Fibroblast of gingiva (primary cell): ENCODE results near the gene GEMIN4.
A peak's percentile ranks its signal among the peaks of the same experiment; 100 is the strongest.
"Not testable (repeated sequence)": the region's sequence is repeated elsewhere in the genome, so short reads cannot be mapped to it uniquely, and the experiment has no call there.

Experiments used
- DNase-seq: peaks from one replicate; pipeline ENCODE4 v3.0.0-alpha.2; 2011; ENCODE audit warnings: low read depth

Gene GEMIN4

DNA sequence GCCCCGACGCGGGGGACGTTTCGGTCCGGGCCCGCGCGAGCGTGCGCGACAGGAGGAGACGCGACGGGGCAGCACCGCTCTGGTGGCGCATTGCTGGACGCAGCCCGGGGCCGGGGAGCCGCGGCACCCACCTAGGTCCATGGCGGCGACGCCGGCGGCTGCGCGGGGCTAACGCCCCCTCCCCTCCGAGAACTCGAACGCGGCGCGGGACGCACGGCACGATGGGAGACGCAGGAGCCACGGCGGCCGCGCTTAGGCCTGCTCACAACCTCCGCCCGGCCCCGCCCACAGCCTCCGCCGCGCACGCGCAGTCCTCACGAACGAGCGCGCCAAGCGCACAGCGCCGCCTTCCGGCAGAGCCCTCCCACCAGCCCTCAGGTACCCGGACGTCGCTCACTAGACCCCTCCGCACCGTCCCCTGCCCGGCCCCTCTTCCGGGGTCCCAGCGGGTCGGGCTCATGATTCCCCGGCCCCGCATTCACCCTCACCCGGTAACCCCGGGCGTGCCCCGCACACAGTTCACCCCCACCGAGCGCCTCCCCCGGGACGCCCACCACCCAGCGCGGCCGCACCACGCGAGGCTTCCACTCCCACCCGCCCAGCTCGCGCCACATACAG, at the start of gene GEMIN4:
GEMIN4 (minus strand) TSS at position 263 of the 618 bp plus-strand sequence; CDS start at position 141, 122 bp downstream.
- DNase-seq, result peak; percentile 79

DNA sequence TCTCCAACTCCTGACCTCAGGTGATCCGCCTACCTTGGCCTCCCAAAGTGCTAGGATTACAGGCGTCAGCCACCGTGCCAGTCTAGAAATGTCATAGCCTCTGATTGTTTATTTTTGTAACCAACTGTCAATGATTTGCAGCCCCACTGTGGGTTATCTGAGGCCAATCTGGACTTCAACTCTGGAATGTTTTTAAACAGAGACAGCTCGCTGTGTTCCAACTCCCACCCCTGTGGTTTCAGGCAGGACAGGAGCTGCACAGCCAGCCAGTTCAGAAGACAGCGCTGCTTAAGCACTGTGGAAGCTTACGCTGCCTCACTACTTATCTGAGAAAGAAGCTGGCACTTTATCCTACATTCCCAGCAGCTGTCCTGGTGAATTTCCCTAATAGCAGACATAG, 49.6 kb upstream of the GEMIN4 start:
- DNase-seq, result peak; percentile 18

DNA sequence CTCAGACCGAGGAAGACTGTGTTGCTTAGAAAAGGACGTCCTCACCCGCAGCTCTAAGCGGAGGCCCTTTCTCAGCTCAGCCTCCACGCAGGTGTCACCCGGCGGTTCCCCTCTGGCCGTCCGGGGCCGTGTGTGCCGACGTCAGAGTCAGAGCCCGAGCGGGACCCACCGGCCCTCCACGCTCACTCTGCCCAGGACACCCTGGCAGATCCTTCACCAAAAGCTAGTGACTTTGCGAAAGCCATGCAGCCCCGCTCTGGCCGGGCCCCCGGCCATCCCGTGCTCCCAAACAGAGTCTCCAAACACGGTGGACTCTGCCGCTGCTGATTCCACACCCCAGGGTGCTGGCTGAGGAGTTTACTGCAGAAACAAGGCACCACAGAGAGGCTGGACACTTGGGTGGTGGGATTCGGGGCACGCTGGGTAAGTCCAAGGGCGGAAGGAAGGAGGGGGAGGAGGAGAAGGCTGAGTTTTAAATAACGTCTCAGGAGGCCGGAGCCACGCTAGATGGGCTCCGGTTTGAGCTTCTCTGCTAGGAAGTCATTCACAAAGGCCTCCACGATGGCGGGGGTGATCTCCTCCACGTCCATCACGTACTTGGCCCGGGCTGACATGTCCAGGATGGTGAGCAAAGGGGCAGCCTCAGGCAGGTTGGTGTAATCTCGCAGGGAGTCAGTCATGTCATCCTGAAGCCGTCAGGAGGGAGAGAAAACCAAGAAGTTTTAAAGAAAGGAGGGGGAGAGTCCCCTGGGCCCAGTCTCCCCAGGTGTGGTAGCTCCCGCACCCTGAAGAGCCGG, 48.6 kb upstream of the GEMIN4 start:
- DNase-seq, result no peak

DNA sequence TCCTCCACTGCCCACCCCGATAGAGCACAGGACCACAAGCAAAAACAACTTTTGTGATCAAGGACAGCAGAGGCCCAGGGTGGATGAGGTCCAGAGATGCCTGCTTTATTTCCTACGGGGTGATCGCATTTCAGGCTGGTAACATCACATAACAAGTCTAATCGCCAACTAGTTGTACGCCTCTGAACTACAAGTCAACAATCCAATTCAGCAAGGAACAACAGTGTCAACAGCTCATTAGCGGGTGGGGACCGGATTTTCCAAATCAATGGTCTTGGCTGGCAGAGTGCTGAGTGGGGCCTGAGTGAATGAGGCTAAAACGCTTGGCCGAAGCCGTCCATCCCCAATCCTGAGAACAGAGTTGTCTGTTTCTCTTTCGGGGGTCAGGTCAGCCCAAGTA, 47.2 kb upstream of the GEMIN4 start:
- DNase-seq, result no peak

DNA sequence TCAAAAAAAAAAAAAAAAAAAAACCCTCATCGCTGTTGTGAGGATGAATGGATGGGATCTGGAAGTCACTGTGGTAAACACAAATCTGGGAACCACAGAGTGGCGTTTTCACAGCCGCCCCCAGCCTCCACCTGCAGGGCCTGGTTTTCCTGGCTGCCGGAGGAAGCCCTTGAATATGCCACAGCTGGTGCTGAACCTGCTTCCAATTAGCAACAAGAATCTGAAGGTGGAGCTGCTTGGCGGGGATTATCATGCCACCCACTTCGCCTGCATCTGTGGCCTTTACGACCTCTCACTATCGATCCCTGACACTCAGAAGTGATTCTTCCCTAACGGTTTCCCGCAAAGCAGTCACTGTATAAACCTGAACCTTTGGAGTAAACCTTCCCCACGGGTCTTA, 46.2 kb upstream of the GEMIN4 start:
- no peak for DNase-seq

DNA sequence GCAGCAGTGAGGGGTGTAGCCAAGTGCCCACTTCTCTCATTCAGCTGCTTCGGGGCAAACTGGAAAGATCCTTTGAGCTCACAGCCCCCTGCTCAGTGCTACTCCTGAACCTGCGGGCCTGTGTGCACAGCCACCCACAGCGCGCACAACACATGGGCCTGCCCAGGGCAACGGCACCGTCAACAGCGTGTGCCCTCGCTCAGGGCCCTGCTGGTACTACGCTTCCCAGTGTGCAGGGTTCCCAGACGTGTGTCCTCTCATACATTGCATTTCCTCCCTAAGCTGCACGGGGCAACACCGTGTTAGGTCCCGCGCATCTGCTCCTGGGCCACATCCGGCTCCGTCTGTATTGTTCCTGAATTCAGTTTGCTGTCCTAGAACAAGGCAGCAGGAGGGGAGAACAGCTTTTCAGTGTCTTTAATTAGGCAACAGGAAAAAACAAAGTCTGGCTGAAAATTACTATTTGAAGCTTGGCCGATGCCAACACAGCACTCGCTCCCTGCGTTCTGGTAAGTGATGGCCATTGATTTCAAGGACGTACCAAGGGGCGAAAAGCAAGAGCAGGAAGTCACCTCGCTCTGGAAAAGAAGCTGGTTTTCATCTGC, 45.3 kb upstream of the GEMIN4 start:
- no peak for DNase-seq

DNA sequence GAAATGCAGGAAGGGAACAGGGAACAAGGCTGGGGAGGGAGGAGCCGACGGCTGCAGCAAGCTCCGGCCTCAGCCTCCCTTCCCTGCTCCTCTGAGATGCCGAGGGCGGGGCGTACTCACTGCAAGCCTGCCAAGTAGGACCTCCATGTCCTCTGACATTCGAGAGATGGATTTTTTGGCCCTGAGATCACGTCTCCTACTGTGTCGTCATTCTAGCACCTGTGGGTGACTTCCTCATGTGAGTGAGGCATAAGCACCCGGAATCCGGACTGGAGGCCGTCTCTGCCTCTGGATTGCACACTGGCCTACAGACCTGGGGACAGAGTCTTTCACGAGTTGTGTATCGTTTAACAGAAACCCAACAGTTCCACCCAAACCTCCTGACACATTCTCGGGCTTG, 44.5 kb upstream of the GEMIN4 start:
- no peak for DNase-seq

DNA sequence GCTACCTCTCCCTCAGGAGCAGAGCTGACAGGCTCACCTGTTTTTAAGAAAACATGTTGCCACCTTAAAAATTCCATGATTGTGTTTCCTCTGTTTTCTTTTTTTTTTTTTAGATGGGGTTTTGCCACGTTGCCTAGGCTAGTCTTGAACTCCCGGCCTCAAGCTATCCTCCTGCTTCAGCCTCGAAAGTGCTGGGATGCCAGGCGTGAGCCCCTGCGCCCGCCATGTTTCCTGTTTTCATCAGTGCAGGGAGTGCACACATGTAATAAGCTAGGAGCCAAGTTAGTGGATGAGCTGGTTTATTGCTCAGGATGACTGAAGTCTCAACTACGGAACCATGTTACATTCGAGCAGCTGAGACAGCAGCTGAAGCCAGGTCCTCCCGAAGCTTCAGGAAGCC, 43.7 kb upstream of the GEMIN4 start:
- DNase-seq, result no peak

DNA sequence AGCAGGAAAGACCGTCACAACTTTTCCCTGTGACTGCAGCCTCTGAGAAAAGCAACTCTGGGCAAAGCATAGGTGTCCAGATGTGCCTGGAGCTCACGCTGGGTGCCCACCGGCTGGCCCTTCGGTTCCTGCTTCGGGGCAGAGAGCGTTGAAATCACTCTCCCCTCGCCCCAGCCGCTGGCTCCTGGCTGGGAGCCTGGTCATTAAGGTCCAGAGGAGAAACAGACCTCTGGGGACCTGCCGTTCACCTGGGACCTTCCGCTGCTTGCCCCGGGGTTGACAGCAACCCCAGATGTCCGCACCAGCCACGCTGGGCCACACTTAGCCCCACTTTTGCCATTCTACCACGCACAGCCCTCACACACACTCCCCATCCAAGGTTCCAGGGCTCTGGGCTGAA, 43.2 kb upstream of the GEMIN4 start:
- DNase-seq, result no peak

DNA sequence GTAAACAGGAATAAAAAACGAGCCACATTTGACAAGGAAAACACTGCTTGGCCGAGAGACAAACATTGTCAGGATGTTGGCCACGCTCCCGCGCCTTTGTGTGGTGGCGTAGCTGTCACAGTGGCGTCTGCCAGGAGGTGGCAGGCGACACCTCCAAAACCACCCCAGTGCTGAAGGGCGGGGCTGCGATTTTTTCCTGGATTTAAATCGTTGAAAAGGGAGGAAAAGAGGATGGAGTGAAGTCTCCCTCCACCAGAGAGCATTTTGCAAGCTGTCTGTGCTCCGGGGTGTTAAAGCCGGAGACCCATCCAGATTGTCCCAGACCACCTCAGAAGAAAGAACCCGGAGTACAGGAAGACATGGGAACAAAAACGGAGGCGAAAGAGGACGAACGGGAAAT, 42.8 kb upstream of the GEMIN4 start:
- peak; percentile 79 for DNase-seq

DNA sequence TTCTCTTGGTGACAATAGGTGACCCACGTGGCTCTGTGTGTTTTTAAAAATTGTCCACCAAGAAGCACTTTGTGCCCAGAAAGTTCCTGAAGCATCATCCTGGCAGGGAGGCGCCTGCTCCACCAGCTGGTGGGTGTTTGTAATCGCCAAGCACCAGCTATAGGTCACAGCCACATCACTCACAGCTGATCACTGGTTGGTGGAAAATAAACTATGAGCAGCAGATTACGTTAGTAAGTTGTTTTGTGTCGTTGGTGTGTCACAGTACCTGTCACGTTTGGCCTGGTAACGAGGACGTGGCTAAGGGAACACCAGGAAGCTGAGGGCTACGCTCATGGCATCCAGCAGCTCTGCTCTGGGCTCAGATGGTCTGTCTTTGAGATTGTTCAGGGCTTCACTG, 40.2 kb upstream of the GEMIN4 start:
- no peak for DNase-seq

DNA sequence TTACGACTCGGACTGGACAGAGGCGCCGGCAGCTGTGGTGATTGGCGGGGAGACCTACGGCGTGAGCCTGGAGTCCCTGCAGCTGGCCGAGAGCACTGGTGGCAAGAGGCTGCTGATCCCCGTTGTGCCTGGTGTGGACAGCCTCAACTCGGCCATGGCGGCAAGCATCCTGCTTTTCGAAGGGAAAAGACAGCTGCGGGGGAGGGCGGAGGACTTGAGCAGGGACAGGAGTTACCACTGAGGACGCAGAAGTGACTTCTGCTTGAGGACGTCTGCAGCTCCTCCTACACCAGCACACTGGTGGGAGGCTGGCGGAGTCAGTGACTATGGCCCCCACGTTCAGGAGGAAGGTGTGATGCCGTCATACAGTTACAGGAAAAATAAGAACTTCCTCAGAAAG, 39.8 kb upstream of the GEMIN4 start:
- DNase-seq, result no peak

DNA sequence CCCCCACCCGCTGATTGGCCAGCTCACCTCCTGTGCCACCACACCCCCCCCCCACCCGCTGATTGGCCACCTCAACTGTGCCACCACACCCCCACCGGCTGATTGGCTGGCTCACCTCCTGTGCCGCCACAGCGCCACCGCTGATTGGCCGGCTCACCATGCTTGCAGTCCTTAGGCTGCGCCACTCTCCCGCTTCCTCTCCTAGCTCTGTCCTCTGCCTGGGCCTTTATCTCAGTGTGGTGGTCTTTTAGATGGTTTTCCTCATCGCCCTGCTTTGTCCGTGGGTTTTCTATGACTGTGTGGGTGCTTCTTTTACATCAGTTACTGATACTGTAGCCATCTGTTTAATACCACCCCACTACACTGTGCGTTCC, 38.8 kb upstream of the GEMIN4 start:
- DNase-seq, result peak; percentile 22

DNA sequence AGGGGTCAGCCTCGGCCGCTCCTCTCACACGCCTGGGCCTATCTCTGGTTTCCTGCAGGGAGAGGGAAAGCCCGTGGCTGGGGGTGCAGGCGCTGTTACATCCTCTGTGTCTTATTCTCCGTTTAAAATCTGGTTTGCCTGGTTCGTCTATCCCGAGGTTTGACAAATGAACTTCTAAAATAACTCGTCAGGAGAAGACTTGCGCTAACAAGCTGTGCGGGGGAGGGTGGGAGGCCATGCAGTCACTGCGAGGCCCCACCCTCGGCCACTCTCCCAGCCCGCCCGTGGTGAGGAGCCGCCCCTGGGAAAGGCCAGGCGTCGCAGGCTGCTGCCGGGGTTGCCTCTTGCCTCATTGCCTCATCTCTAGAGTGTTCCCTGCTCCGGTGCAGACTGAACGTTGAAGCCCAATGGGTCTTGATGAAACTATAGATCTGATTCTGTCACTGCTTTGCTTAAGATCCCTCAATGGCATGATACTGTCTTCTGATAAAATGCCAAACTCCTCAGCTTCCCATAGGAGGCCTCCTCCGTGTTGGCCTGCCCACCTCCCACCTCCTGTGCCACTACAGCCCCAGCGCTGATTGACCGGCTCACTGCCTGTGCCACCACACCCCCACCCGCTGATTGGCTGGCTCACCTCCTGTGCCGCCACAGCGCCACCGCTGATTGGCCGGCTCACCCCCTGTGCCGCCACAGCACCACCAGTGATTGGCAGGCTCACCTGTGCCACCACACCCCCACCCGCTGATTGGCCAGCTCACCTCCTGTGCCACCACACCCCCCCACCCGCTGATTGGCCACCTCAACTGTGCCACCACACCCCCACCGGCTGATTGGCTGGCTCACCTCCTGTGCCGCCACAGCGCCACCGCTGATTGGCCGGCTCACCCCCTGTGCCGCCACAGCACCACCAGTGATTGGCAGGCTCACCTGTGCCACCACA, 38.1 kb upstream of the GEMIN4 start:
- DNase-seq, result peak; percentile 64

DNA sequence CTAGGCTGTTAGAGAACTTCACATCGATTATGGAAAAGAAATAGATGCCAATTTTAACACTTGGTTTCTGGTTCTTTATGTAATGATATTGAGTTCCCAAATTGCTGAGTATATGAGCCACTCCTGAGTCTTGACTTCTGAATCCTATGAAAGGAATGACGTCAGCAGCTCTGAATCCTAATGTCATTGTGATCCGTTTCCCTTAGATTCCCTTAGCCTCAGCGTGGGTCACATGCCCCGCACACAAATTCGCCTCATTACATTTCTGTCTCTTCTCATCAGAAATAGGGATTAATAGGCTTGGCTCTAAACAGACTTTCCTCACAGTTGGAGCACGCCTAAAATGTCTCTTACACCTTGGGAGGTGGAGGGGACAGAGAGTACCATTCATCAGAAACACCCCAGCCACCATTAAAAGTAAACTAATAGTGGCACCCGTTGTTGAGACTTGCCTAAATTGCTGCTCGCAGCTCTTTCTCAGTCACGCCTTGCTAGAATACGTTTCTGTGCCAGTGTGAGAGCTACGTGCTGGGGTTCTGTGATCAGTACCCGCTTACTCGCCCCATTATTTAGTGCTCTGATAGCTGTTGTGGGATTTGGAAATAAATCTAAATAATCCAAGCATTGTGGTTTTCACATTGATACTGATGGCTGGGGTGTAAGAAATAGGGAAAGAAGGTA, 37.2 kb upstream of the GEMIN4 start:
- DNase-seq, result no peak

DNA sequence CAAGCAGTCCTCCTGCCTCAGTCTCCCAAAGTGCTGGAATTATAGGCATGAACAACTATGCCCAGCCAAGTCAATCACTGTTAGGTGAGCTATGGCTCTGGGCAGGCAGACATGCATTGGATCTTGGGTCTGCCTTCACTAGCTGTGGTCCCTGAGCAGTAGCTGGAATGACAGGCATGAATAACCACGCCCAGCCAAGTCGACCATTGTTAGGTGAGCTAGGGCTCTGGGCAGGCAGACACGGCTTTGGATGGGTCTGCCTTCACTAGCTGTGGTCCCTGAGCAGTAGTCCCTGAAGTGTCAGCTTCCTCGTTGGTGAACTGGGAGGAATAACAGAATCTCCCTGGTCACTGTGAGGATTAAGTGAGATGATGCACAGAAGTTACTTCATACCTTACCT, 36.5 kb upstream of the GEMIN4 start:
- no peak for DNase-seq

DNA sequence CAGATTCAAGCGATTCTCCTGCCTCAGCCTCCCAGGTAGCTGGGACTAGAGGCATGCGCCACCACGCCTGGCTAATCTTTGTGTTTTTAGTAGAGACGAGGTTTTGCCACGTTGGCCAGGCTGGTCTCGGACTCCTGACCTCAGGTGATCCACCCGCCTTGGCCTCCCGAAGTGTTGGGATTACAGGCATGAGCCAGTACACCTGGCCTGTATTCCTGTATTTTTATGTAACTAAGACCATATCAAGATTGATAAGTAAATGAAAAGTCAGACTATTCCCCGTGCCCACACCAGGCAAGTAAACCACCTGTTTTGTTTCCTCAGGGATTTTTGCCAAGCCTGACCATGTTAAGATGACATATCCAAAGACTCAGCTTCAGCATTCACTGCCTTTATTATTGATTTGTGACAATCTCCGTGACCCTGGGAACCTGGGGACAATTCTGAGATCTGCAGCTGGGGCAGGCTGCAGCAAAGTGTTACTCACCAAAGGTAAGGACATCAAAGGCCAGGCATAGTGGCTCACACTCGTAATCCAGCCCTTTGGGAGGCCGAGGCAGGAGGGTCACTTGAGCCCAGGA, 35.7 kb upstream of the GEMIN4 start:
- DNase-seq, result no peak

DNA sequence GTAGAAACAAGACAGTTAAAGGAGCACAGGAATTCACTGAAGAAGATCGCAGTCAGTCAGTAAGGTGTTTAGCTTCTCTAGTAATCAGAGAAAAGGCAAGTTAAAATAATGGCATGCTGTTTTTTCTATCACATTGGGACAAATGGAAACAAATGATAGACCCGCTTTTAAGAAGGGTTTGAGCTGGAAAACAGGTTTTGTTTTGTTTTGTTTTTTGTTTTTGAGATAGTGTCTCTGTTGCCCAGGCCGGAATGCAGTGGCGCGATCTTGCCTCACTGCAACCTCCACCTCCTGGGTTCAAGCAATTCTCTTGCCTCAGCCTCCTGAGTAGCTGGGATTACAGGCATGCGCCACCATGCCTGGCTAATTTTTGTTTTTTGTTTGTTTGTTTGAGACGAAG, 33.8 kb upstream of the GEMIN4 start:
- not testable (repeated sequence) for DNase-seq

DNA sequence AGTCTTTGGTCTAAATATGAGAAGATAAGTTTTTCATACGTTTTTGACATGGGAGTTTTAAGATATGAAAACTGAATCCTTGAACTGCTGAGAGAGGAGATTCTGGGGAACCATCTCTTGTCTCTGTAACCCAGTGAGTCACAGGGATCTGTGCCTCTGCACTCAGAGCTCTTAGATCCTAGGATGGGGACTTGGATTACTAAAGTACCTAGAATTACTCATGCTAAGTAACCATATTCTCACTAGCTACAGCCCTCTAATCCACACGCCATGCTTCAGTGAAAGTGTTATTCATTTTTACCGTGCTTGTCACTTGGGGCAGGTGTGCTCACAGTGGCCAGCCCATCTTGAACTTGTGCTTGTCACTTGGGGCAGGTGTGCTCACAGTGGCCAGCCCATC, 32.1 kb upstream of the GEMIN4 start:
- DNase-seq, result no peak

DNA sequence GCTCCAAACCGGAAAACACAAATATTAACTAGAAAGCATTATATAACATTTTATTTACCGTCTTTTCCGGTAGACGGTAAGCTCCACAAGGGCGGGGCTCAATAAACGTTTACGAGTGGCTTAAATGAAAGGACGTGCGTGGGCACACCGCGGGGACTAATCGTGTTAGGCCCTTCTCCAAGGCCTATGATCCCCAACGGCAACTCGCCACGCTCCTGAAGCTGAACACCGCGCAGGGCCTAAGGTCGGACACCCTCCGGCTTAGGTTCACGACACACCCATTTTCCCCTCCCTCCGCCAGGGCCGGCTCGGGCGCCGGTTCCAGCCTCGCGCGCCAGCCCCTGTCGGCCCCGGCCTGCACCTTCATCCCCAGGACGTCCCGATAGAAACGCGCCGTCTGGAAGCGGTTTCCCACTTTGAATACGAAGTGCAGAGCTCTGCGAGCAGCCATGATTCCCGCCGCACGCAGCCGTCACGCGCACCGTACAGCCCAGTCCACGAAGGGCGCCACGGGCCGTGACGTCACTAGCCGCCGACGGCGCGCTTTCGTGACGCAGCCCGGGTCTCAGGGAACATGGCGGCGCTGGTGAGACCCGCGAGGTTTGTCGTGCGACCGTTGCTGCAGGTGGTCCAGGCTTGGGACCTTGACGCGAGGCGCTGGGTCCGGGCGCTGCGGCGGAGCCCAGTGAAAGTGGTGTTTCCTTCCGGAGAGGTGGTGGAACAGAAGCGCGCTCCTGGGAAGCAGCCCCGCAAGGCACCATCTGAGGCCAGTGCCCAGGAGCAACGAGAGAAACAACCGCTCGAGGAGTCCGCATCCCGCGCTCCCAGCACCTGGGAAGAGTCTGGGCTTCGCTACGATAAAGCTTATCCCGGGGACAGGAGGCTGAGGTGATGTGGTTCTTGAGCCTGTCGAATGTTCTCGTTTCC, 30.0 kb upstream of the GEMIN4 start, which contains the start of the genes GLOD4 and MRM3:
GLOD4 (minus strand) TSS at position 476 of the 927 bp plus-strand sequence; CDS start at position 451, 25 bp downstream.
MRM3 (plus strand) TSS at position 549 of the 927 bp plus-strand sequence; CDS start at position 575, 26 bp downstream.
- peak; percentile 80 for DNase-seq
